GF-D8 (cell line): ENCODE results near the gene SYT12.

ENCODE experiments used
- DNase-seq: peaks from one replicate; lab custom pipeline; 2025; lab: John Stamatoyannopoulos, UW

SYT12 gene

DNA sequence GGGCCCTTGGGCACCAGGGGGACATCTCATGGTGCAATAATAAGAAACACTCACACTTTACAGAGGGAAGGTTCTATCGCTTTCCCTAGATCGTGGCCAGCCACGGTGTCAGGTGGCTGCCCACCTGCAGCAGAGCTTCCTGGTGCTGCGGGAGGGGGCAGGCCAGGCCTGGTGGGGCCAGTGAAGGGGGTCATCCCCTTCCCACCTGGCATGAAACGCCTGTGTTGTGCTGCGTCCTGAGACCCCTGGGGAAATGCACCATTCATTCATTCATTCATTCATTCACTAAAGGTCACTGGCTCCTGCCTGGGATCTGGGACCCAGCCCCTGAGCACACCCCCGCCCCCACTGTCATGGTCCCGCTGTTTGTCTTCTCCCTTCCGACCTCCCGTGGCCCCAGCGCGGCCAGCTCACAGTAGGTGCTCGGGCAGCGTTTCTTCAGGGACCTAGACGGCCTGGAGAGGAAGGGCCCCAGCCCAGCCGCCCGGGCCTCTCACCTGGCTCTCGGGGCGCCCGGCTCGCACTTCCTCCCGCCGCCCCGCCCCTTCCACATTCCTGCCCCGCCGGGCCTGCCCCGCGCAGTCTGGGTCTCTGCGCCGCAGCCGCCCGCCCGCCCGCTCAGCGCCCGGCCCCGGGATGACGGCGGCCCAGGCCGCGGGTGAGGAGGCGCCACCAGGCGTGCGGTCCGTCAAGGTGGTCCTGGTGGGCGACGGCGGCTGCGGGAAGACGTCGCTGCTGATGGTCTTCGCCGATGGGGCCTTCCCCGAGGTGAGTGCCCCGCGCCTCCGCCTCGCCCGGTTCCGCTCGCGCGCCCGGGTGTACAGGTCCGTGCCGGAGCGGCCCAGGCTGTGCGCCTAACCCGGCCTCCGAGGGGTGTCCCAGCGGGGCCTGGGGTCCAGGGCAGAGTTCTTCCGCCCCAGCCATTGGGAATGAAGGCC lies 33.6 kb downstream of the SYT12 start, which contains the start of gene RHOD:
RHOD (plus strand) TSS at position 581 of the 938 bp plus-strand sequence; CDS start at position 637, 56 bp downstream.
- no peak for DNase-seq

DNA sequence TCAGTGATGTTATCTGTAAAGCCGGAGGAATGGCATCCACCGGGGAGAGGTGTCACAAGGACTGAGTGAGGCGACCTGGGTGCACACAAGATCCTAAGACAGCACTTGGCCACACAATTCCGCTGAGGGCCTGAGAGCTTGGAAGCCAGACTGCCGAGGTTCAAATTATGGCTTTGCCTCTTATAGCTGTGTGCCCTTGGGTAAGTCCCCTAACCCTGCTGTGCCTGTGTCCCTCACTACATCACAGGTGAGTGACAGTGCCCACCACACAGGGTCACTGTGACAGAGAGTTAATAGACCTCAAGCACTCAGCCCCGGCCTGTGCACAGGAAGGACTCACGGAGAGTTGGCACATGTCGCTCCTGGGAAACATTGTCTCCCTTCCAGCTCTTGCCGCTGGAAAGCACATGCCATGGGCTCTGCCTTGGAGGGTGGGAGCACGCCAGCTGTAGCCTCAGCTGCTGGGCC lies 34.3 kb downstream of the SYT12 start:
- DNase-seq, result no peak

DNA sequence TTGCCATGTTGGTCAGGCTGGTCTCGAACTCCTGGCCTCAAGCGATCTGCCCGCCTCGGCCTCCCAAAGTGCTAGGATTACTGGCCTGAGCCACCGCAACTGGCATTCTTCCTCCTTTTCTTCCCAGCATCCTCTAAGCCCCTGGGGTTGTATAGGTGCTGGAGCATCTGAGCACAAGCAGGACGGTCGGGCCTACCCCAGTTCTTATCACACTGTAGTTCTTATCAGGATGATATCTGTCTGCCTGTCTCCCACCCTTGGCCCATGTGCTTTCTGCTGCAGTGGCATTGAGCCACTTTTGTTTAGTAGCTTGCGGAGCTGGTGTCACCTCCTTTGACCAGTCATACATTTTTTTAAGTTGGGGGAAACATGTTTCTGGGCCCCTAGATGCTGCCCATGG lies 35.6 kb downstream of the SYT12 start:
- no peak for DNase-seq

DNA sequence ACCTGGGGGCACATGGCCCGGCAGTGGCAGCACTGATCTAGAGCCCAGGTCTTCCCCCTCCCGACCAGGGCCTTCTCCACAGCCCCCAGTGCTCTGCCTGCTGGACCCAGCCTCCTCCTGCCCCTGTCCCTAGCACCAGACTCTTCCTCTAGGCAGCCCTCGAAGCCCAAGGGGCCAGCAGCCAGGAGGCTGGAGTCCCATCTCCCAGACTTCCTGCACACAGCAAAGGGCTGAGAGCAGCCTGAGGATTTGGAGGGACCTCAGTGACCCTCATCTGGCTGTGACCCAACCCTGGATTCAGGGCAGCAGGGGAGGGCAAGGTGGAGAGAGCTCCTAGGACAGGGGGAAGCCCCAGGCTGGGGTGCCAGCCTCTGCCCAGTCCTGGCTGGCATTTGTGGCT lies 36.7 kb downstream of the SYT12 start:
- no peak for DNase-seq

DNA sequence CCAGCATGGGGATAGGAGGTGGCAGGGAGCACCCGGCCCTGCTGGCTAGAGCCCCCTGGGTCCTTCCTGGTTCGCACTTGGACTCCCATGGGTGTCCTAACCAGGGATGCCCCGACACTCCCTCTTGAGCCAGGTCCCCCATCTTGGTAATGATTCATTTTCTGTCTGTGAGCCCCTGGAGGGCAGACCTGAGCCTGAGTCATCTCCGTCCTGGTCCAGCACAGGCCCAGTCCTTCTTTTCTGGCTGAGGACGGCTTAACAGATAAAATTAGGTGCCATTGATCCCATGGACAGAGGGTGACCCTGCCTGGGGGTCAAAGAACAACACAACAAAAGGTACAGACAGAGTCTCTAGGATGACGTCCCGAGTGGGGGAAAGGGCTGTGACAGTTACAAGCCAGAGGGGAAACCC lies 37.2 kb downstream of the SYT12 start:
- no peak for DNase-seq

DNA sequence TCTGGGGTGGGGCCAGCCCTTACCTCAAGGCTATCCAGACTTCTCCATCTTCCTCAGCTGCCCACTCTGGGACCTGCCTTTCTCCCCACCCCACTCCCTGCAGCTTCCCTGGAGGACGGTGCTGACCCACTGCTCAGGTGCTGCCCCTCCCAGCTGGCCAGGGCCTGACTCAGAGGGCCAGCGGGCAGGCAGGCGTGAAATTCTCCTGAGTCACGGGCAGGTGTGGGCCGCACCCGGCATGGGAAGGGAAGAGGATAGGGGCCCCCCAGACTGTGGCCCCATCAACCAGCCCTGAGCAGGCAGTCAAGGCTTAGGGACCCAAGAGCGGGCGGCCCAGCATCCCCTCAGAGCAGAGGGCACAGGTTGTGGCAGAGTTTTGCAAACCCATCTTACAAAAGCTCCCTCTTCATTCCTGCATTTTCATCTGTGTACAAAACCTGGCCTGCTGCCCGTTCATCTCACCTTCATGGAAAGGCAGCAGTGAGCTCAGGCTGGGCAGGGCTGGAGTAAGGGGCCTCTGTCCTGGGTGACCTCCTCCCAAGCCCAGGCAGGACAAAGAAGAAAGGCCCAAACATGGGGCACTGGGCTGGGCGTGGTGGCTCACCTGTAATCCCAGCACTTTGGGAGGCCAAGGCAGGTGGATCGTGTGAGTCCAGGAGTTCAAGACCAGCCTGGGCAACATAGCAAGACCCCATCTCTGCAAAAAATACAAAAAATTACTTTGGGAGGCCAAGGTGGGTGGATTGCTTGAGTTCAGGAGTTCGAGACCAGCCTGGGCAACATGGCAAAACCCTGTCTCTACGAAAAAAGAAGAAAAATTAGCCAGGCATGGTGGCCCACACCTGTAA lies 39.8 kb downstream of the SYT12 start:
- DNase-seq, result no peak

DNA sequence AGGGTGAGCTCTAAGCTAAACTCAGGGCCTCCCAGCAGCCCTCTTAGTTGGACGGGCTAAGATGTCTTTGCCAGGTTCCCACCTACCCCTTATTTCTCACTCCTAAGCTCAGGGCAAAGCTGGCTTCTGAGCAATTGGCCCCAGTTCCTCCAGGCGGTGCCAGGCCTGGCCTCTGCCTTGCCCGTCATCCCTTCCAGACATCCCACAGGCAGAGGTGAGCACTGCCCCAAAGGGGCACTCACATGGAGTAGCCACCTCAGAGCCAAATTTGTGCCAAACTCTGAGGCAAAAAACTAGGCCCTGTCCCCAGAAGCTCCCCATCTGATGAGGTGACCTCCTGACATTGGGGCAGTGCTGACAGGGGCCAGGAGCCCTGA lies 43.4 kb downstream of the SYT12 start:
- DNase-seq, result no peak

DNA sequence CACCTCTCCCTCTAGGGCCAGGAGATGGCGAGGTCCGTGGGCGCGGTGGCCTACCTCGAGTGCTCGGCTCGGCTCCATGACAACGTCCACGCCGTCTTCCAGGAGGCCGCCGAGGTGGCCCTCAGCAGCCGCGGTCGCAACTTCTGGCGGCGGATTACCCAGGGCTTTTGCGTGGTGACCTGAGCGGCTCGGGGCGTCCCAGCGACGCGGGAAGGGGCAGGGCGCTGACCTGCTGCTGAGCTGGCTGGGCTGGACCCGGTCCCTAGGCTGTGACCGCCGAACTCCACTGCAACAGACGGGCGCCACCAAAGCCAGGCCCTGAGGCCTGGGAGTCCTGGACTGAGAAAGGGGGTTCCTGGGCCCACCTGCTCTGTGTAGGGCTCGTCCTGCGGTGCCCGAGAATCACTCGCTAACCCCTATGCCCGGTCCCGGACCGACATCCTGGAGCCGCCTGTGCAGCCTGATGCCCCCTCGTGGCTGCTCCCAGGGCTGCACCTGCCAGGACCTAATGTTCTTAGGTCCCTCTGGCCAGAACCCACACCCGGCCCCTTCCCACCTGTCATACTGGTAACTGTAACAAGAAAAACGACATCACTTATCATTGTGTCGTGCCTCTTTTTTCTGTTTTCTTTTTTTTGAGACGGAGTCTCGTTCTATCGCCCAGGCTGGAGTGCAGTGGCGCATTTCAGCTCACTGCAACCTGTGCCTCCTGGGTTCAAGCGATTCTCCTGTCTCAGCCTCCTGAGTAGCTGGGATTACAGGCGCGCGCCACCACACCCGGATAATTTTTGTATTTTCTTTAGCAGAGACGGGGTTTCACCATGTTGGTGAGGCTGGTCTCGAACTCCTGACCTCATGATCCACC lies 48.7 kb downstream of the SYT12 start:
- no peak for DNase-seq

DNA sequence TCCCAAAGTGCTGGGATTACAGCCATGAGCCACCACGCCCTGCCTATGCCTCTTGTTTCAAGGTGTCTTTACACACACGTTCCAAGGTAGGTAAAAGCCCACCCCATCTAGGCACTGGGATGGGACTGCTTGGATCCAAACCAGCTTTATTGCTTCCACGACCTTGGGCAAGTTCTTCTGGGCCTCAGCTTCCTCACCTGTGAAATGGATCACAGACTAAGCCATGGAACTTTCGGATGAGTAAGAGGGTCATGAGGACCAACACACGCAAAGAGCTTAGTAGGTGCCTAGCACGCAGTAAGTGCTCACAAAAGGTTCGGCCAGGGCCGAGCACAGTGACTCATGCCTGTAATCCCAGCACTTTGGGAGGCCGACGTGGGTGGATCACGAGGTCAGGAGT lies 49.4 kb downstream of the SYT12 start:
- no peak for DNase-seq

DNA sequence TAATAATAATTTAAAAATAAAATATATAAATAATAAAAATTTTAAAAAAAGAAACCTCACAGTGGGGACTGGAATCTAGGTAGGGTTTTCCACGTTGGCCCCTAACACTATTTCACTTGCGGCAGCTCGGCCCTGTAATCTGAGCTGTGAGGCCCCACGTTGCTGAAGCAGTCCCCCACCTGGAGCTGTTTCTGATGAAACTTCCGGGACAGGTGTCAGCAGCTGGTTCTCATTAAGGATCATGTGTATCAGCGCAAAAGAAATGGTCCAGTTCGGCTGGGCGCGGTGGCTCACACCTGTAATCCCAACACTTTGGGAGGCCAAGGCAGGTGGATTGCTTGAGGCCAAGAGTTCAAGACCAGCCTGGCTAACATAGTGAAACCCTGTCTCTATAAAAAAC lies 51.0 kb downstream of the SYT12 start:
- DNase-seq, result no peak

DNA sequence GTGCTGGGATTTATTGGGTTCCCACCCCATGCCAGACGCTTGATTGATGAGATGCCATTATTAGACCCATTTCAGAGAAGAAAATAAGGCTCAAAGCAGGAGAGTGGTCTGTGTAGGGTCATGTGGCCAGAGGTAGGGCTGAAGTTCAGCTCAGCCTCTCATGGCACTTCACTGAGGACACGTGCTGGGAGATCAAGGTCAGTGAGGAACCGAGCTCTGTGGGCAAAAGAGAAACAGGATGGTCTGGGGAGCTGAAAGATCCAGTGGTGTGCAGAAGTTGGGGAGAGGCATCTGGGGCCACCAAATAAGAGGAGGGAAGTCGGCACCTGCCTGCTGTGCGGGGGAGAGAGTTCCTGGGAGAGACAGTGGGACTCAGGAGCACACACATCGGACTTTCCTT lies 53.3 kb downstream of the SYT12 start:
- DNase-seq, result no peak

DNA sequence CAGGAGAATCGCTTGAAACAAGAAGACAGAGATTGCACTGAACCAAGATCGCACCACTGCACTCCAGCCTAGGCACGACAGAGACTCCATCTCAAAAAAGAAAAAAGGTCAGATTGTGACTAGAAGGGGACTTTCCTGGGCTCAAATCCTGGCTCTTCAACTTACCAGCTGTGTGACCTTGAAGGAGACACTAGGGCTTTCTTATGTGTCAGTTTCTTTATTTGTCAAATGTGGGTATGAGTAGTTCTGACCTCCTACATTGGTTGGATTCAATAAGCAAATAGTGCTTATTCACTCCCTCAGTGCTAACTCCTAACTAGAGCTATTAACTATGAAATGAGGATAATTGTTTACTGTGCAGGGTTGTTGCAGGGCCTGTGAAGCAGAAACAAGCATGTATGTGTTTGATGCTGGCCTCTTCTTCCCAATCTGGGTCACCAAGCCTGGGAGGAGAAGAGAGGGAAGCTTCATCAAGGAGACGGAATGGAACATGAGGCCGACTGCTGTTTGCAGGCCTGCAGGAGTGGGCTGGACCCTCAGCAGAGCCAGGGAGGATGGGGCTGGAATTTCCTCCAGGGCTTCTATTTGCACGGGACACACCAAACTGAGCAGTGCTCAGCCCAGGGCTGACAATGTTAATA lies 56.3 kb downstream of the SYT12 start:
- DNase-seq, result no peak

DNA sequence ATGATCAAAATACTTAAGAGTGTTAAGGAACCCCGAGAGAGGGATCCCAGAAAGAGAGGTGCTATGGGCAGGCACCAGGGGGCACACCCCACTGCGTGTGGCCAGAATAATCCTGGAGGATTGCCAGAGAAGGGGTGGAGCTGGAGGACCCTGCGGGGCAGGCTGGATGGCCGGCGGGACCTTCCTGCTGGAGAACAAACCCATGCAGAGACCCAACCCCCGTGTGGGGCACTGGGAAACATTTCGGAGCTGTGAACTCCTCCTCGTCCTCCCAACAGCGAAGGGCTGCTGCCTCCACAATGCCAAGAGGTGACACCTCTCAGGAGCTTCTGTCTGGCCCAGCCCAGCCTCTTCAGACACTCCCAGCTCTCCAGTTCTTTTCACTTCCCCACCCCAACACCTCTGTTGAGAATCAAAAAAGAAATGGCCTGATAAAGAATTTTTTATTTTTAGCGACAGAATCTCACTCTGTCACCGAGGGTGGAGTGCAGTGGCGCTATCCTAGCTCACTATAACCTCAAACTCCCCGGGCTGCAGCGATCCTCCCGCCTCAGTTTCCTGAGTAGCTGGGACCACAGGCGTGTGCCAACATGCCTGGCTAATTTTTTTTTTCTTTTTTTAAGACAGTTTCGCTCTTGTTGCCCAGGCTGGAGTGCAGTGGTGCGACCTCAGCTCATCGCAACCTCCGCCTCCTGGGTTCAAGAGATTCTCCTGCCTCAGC lies 59.3 kb downstream of the SYT12 start:
- no peak for DNase-seq

DNA sequence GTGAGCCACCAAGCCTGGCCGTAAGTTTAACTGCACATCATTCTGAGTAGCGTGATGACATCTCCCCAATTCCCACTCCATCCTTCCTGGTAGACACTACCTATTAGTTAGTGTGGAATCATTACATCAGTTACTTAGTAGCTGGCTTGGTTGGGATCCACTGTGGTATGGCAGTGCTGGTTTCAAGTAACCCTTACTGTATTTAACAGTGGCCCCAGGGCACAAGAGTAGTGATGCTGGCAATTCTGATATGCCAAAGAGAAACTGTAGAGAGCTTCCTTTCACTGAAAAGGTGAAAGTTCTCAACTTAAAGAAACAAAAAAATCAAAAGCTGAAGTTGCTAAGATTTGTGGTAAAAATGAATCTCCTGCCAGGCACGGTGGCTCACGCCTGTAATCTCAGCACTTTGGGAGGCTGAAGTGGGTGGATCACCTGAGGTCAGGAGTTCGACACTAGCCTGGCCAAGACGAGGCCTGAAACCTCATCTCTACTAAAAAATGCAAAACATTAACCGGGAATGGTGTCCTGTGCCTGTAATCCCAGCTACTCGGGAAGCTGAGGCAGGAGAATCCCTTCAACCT lies 60.9 kb downstream of the SYT12 start:
- DNase-seq, result no peak

DNA sequence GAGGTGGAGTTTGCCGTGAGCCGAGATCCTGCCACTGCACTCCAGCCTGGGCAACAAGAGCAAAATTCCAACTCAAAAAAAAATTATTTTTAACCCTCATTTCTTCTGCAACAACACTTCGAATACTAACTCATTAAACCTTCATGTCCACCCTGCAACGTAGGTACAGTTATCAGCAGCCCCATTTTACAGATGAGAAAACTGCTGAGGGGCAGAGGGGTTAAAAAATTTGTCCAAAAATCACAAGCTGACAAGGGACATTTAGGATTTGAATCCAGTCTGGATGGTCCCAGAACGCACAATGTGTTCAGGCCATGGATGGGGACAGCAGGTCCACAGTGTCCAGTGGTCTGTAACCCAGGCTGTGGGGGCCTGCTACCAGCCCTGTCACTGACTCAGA lies 62.7 kb downstream of the SYT12 start:
- DNase-seq, result no peak

DNA sequence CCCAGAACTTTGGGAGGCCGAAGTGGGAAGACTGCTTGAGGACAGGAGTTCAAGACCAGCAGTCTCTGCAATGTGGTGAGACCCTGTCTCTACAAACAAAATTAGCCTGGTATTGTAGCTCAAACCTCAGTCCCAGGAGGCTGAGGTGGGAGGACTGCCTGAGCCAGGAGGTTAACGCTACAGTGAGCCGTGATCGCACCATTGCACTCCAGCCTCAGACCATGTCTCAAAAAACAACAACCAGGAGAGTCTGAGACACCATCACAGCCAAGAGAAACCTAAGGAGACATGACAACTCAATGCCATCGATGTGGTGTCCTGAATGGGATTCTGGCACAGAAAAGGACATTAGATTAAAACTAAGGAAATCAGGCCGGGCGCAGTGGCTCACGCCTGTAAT lies 67.8 kb downstream of the SYT12 start:
- DNase-seq, result no peak

DNA sequence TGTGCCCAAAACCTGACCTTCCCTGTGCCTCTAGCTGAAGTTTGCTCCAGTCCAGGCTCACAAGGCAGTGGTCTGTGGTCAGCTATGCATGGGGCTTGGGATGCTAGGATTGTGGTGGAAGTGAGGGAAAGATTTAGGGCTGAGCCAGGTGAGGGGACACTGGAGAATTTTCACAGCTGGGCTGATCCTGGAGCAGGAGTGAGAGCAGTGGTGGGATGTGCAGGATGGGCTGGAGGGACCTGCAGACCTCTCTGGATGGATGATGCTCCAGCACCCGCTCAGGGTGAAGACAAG lies 72.2 kb downstream of the SYT12 start:
- no peak for DNase-seq

DNA sequence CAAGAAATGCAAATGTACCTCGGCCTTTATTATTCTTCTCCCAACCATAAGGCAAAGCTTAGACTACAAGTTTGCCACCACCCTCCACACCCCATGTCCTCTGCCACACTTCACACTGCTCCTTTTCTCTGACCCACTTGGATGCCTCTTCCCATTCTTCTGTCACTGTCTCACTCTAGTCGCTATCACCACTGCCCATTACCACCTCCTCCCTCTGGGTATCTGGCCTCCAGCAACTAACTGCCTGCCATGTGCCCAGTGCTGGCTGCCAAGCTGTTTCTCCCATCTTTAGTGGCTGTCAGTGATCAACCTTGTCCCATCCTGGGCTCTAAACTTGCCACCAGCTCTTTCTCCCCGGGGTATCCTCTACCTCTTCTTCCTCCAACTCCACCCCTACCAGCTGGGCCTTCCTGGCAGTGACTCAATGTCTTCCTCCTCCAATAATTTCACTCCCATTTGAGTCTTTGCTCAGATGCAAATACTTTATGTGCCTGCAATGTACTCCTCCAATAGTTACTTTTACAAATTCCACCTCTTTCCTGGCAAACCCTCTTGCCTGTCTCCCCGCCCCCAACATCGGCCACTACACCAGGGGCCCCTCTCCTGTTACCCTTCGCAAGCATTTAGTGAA lies 76.0 kb downstream of the SYT12 start:
- DNase-seq, result no peak

DNA sequence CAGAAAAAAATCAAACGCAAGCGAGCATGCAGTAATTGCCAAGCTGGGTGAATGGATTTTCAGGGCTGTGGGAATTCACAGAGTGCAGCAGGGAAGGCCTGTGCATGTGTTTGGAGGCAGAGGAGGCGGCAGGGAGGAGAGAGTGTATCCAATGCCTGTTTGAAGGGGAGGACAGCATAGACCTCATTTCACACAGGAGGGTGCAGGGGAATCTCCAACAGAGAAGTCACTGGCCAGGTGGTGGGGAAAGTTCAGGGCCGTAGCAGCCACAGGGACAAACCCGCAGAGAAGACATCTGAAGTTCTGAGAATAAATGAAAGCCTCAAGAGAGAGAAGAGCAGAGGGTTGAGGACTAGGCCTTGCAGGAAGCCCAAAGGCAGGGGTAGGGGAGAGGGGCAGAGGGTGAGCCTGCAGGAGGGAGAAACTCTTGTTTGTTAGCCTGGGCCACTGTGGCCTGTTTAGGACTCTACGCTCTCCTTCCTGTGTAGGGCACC lies 76.9 kb downstream of the SYT12 start:
- DNase-seq, result no peak
